ENCODE data around the gene POU3F3. TPM values are rescaled to one million over a fixed set of nuclear protein-coding genes. Genes with fewer than 3 reads are reported as not detected.

Gene POU3F3
- total RNA-seq: not detected

GRCh38 chr2:104853534-104854497, at the start of gene POU3F3:
Gene POU3F3 (plus strand): TSS chr2:104854115. CDS start chr2:104855511, 1,396 bp downstream.
- H3K4me1 Mint-ChIP-seq (ENCODE audit: low read depth): peaks cover 29% of the 10 kb centered on the region
- DNase-seq (peak; percentile 60), ATAC-seq (peak; percentile 57)
- CTCF ChIA-PET: interaction anchor here (0.6 kb wide), 1 partner anchor 19 kb away, joined by 3 read pairs; no protein-coding TSS in a partner anchor
- H3K4me3 Mint-ChIP-seq: peak within 1 kb of the TSS; percentile 72
- POLR2A ChIA-PET: no interaction called here
- H3K36me3 Mint-ChIP-seq (ENCODE audit: low read depth): peaks cover 23% of the 10 kb centered on the region
- no peaks in the 10 kb centered on the region for H3K9me3 Mint-ChIP-seq (ENCODE audit: insufficient read depth)
- peaks cover 78% of the 10 kb centered on the region for H3K27me3 Mint-ChIP-seq (ENCODE audit: low read depth)
- peak within 1 kb of the TSS; percentile 85 for H3K27ac Mint-ChIP-seq

- Mint-ChIP-seq H3K4me3 (no peak overlapping the region), H3K36me3 (ENCODE audit: low read depth) (no peaks in the 10 kb centered on the region), H3K27ac (no peak overlapping the region), H3K4me1 (ENCODE audit: low read depth) (no peaks in the 10 kb centered on the region), H3K27me3 (ENCODE audit: low read depth) (no peaks in the 10 kb centered on the region), H3K9me3 (ENCODE audit: insufficient read depth) (peaks cover 9% of the 10 kb centered on the region)
- ChIA-PET POLR2A (no interaction called here), CTCF (no interaction called here)
- ATAC-seq: no peak
- DNase-seq: no peak
These were observed 49.6 kb upstream of the POU3F3 start for GRCh38 chr2:104804148-104804890.

GRCh38 chr2:104812286-104812685, 41.6 kb upstream of the POU3F3 start:
- ATAC-seq (no peak), DNase-seq (no peak)
- Mint-ChIP-seq H3K4me3 (no peak overlapping the region), H3K36me3 (ENCODE audit: low read depth) (no peaks in the 10 kb centered on the region), H3K27me3 (ENCODE audit: low read depth) (no peaks in the 10 kb centered on the region), H3K9me3 (ENCODE audit: insufficient read depth) (no peaks in the 10 kb centered on the region), H3K4me1 (ENCODE audit: low read depth) (no peaks in the 10 kb centered on the region), H3K27ac (no peak overlapping the region)
- CTCF ChIA-PET: no interaction called here
- POLR2A ChIA-PET: no interaction called here

- H3K9me3 Mint-ChIP-seq (ENCODE audit: insufficient read depth): no peaks in the 10 kb centered on the region
- ChIA-PET CTCF (no interaction called here), POLR2A (no interaction called here)
- no peaks in the 10 kb centered on the region for H3K4me1 Mint-ChIP-seq (ENCODE audit: low read depth)
- ATAC-seq (no peak), DNase-seq (no peak)
- H3K27ac Mint-ChIP-seq: no peak overlapping the region
- no peak overlapping the region for H3K4me3 Mint-ChIP-seq
- no peaks in the 10 kb centered on the region for H3K36me3 Mint-ChIP-seq (ENCODE audit: low read depth)
- no peaks in the 10 kb centered on the region for H3K27me3 Mint-ChIP-seq (ENCODE audit: low read depth)
These were observed 37.8 kb upstream of the POU3F3 start for GRCh38 chr2:104816143-104816542.

GRCh38 chr2:104818264-104818663, 35.7 kb upstream of the POU3F3 start:
- POLR2A ChIA-PET: no interaction called here
- Mint-ChIP-seq H3K9me3 (ENCODE audit: insufficient read depth) (no peaks in the 10 kb centered on the region), H3K36me3 (ENCODE audit: low read depth) (no peaks in the 10 kb centered on the region), H3K4me3 (no peak overlapping the region), H3K4me1 (ENCODE audit: low read depth) (no peaks in the 10 kb centered on the region), H3K27me3 (ENCODE audit: low read depth) (no peaks in the 10 kb centered on the region), H3K27ac (no peak overlapping the region)
- no peak for DNase-seq
- CTCF ChIA-PET: no interaction called here
- ATAC-seq: no peak

- no peak for ATAC-seq
- Mint-ChIP-seq H3K27me3 (ENCODE audit: low read depth) (no peaks in the 10 kb centered on the region), H3K4me3 (no peak overlapping the region), H3K9me3 (ENCODE audit: insufficient read depth) (no peaks in the 10 kb centered on the region), H3K36me3 (ENCODE audit: low read depth) (peaks cover 2% of the 10 kb centered on the region), H3K4me1 (ENCODE audit: low read depth) (no peaks in the 10 kb centered on the region), H3K27ac (no peak overlapping the region)
- POLR2A ChIA-PET: no interaction called here
- no peak for DNase-seq
- CTCF ChIA-PET: no interaction called here
These were observed 33.8 kb upstream of the POU3F3 start for GRCh38 chr2:104820126-104820525.

GRCh38 chr2:104825124-104825865, 28.6 kb upstream of the POU3F3 start:
- ChIA-PET POLR2A (no interaction called here), CTCF (no interaction called here)
- H3K9me3 Mint-ChIP-seq (ENCODE audit: insufficient read depth): no peaks in the 10 kb centered on the region
- DNase-seq (no peak), ATAC-seq (no peak)
- H3K27me3 Mint-ChIP-seq (ENCODE audit: low read depth): no peaks in the 10 kb centered on the region
- peaks cover 2% of the 10 kb centered on the region for H3K36me3 Mint-ChIP-seq (ENCODE audit: low read depth)
- no peaks in the 10 kb centered on the region for H3K4me1 Mint-ChIP-seq (ENCODE audit: low read depth)
- no peak overlapping the region for H3K4me3 Mint-ChIP-seq
- no peak overlapping the region for H3K27ac Mint-ChIP-seq

- Mint-ChIP-seq H3K4me1 (ENCODE audit: low read depth) (no peaks in the 10 kb centered on the region), H3K36me3 (ENCODE audit: low read depth) (peaks cover 2% of the 10 kb centered on the region), H3K9me3 (ENCODE audit: insufficient read depth) (no peaks in the 10 kb centered on the region), H3K27ac (no peak overlapping the region), H3K4me3 (no peak overlapping the region), H3K27me3 (ENCODE audit: low read depth) (no peaks in the 10 kb centered on the region)
- ChIA-PET CTCF (no interaction called here), POLR2A (no interaction called here)
- ATAC-seq (no peak), DNase-seq (no peak)
These were observed 27.9 kb upstream of the POU3F3 start for GRCh38 chr2:104826016-104826415.

GRCh38 chr2:104831742-104832141, 22.2 kb upstream of the POU3F3 start:
- POLR2A ChIA-PET: no interaction called here
- Mint-ChIP-seq H3K9me3 (ENCODE audit: insufficient read depth) (no peaks in the 10 kb centered on the region), H3K4me1 (ENCODE audit: low read depth) (no peaks in the 10 kb centered on the region), H3K27ac (no peak overlapping the region), H3K36me3 (ENCODE audit: low read depth) (no peaks in the 10 kb centered on the region), H3K4me3 (no peak overlapping the region), H3K27me3 (ENCODE audit: low read depth) (no peaks in the 10 kb centered on the region)
- no peak for DNase-seq
- no peak for ATAC-seq
- CTCF ChIA-PET: no interaction called here

GRCh38 chr2:104834431-104835153, 19.3 kb upstream of the POU3F3 start:
- DNase-seq (no peak), ATAC-seq (no peak)
- POLR2A ChIA-PET: no interaction called here
- H3K9me3 Mint-ChIP-seq (ENCODE audit: insufficient read depth): no peaks in the 10 kb centered on the region
- CTCF ChIA-PET: no interaction called here
- H3K27me3 Mint-ChIP-seq (ENCODE audit: low read depth): peaks cover 3% of the 10 kb centered on the region
- H3K4me1 Mint-ChIP-seq (ENCODE audit: low read depth): no peaks in the 10 kb centered on the region
- H3K36me3 Mint-ChIP-seq (ENCODE audit: low read depth): no peaks in the 10 kb centered on the region
- no peak overlapping the region for H3K4me3 Mint-ChIP-seq
- no peak overlapping the region for H3K27ac Mint-ChIP-seq

- no peaks in the 10 kb centered on the region for H3K36me3 Mint-ChIP-seq (ENCODE audit: low read depth)
- H3K27me3 Mint-ChIP-seq (ENCODE audit: low read depth): peaks cover 5% of the 10 kb centered on the region
- ATAC-seq: no peak
- CTCF ChIA-PET: no interaction called here
- POLR2A ChIA-PET: no interaction called here
- no peak for DNase-seq
- H3K4me3 Mint-ChIP-seq: no peak overlapping the region
- no peaks in the 10 kb centered on the region for H3K9me3 Mint-ChIP-seq (ENCODE audit: insufficient read depth)
- no peaks in the 10 kb centered on the region for H3K4me1 Mint-ChIP-seq (ENCODE audit: low read depth)
- H3K27ac Mint-ChIP-seq: no peak overlapping the region
These were observed 17.6 kb upstream of the POU3F3 start for GRCh38 chr2:104836265-104836664.
